ENCODE data around the gene ADAMTS1.

- TF ChIP-seq CTCF (IDR thresholded peaks at IDR 0.05), result no peak
- no peak for TF ChIP-seq POLR2A (IDR thresholded peaks at IDR 0.05)
Measured at GRCh38 chr21:26883768-26884167, 38.6 kb upstream of the ADAMTS1 start.

Measured in right lobe of liver (tissue), 4 donors.